ENCODE measurements around the gene ZP1.
A peak's percentile ranks its signal among the peaks of the same experiment; 100 is the strongest.

The ZP1 gene

DNA sequence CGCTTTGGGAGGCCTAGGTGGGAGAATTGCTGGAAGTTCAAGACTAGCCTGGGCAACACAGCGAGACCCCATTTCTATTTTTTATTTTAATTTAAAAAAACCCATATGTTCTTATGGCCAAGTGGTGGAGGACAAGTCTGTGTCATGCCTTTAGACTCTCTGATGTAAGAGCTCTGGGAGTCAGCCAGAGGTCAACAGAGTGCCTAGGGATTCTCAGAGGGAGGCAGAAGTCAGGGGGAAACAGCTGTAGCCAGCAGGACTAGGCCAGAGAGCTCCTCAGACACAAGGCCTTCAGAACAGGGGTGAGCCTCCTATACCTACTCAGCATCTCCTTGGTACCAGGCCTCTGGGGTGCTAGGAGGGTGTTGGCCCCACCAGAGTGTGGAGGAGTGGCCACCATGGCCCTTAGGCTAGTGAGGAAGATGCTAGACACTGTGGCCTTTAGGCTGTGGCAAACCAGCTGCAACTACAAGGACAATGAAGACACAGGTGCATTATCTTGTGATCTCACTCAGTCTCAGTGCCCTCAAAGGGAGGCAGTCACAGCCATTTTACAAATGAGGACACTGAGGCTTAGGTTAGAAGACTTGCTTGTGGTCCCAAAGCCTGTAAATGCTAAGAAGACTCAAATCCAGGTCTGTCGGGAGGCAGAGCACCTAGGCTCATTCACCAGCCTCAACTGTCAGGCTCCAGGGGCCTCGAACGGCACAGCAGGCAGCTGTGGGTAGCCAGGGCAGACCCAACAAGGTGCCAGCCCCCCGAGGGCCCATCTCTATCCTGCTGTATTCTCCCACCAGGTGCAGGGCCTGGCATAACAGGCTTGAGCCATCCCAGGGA, 5.0 kb downstream of the ZP1 start (continued):
- TF ChIP-seq, protein P1, sequence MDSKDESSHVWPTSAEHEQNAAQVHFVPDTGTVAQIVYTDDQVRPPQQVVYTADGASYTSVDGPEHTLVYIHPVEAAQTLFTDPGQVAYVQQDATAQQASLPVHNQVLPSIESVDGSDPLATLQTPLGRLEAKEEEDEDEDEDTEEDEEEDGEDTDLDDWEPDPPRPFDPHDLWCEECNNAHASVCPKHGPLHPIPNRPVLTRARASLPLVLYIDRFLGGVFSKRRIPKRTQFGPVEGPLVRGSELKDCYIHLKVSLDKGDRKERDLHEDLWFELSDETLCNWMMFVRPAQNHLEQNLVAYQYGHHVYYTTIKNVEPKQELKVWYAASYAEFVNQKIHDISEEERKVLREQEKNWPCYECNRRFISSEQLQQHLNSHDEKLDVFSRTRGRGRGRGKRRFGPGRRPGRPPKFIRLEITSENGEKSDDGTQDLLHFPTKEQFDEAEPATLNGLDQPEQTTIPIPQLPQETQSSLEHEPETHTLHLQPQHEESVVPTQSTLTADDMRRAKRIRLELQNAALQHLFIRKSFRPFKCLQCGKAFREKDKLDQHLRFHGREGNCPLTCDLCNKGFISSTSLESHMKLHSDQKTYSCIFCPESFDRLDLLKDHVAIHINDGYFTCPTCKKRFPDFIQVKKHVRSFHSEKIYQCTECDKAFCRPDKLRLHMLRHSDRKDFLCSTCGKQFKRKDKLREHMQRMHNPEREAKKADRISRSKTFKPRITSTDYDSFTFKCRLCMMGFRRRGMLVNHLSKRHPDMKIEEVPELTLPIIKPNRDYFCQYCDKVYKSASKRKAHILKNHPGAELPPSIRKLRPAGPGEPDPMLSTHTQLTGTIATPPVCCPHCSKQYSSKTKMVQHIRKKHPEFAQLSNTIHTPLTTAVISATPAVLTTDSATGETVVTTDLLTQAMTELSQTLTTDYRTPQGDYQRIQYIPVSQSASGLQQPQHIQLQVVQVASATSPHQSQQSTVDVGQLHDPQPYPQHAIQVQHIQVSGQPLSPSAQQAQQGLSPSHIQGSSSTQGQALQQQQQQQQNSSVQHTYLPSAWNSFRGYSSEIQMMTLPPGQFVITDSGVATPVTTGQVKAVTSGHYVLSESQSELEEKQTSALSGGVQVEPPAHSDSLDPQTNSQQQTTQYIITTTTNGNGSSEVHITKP (tag by site-specific recombination; IDR thresholded peaks at IDR 0.05), result no peak

DNA sequence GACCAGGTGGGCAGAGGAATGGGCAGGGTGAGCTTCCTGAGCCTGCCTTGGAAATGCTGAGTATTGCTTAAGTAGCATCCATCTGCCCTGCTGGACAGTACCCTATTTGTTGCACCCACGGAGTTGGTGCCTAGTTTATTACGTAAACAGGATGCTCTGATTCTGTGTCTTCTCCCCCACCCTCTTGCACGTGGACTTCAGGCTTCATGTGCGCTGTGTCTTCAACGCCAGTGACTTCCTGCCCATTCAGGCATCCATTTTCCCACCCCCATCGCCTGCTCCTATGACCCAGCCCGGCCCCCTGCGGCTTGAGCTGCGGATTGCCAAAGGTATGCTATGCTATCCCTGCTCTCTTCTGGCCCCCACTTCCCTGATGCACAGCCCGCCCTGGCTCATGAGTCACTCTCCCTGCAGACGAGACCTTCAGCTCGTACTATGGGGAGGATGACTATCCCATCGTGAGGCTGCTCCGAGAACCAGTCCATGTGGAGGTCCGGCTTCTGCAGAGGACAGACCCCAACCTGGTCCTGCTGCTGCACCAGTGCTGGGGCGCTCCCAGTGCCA, 5.7 kb downstream of the ZP1 start:
- ChIA-PET POLR2A (interaction anchor here (0.7 kb wide), 1 partner anchor 1197 kb away, joined by 4 read pairs; no protein-coding TSS in a partner anchor), CTCF (interaction anchor here (0.7 to 0.9 kb wide), 3 partner anchors 31 to 86 kb away, joined by 3 to 5 read pairs (median 3); no protein-coding TSS in a partner anchor)
- no peak for TF ChIP-seq ZNF248 (tag by site-specific recombination; IDR thresholded peaks at IDR 0.05)
- no peak for TF ChIP-seq IKZF3 (tag by site-specific recombination; IDR thresholded peaks at IDR 0.05)
- TF ChIP-seq ZNF19 (tag by site-specific recombination; IDR thresholded peaks at IDR 0.05; ENCODE audit: low read depth), result no peak
- TF ChIP-seq, protein P2, sequence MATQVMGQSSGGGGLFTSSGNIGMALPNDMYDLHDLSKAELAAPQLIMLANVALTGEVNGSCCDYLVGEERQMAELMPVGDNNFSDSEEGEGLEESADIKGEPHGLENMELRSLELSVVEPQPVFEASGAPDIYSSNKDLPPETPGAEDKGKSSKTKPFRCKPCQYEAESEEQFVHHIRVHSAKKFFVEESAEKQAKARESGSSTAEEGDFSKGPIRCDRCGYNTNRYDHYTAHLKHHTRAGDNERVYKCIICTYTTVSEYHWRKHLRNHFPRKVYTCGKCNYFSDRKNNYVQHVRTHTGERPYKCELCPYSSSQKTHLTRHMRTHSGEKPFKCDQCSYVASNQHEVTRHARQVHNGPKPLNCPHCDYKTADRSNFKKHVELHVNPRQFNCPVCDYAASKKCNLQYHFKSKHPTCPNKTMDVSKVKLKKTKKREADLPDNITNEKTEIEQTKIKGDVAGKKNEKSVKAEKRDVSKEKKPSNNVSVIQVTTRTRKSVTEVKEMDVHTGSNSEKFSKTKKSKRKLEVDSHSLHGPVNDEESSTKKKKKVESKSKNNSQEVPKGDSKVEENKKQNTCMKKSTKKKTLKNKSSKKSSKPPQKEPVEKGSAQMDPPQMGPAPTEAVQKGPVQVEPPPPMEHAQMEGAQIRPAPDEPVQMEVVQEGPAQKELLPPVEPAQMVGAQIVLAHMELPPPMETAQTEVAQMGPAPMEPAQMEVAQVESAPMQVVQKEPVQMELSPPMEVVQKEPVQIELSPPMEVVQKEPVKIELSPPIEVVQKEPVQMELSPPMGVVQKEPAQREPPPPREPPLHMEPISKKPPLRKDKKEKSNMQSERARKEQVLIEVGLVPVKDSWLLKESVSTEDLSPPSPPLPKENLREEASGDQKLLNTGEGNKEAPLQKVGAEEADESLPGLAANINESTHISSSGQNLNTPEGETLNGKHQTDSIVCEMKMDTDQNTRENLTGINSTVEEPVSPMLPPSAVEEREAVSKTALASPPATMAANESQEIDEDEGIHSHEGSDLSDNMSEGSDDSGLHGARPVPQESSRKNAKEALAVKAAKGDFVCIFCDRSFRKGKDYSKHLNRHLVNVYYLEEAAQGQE (tag by site-specific recombination; IDR thresholded peaks at IDR 0.05), result peak; percentile 60
- no peak for TF ChIP-seq ZNF707 (tag by site-specific recombination; IDR thresholded peaks at IDR 0.05)
- Histone ChIP-seq H3K36me3 (ENCODE audit: control insufficient read depth in 2 of 2, insufficient read depth in 1 of 2, low read length in 2 of 2) (peaks cover 0 to 5% of the 10 kb centered on the region in 2 experiments; a peak in 1 of 3 replicates), H3K9me3 (ENCODE audit: control insufficient read depth, insufficient read depth, low read depth, low read length) (no peaks in the 10 kb centered on the region), H3K27ac (ENCODE audit: extremely low read depth, low read depth, low read length) (no peak overlapping the region), H3K4me3 (ENCODE audit: low read depth, low read length) (no peak overlapping the region), H3K4me1 (ENCODE audit: control insufficient read depth, insufficient read depth, low read length) (no peaks in the 10 kb centered on the region)

DNA sequence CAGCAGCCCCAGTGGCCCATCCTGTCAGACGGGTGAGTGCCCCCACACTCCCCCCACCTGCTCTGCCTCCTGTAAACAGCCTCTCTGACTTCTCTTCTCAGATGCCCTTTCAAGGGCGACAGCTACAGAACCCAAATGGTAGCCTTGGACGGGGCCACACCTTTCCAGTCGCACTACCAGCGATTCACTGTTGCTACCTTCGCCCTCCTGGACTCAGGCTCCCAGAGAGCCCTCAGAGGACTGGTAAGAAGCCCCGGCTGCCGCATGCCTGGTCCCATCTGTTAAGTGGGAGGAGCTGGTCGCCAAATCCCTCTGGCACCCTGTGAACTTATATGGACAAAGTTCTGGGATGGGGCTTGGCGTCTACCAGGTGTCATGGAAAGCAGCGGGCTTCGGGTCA, 6.2 kb downstream of the ZP1 start:
- ChIA-PET POLR2A (no interaction called here), CTCF (interaction anchor here (0.9 to 1.1 kb wide), 2 partner anchors 14 to 31 kb away, joined by 3 to 5 read pairs; no protein-coding TSS in a partner anchor)
- TF ChIP-seq ZNF19 (tag by site-specific recombination; IDR thresholded peaks at IDR 0.05; ENCODE audit: low read depth) (no peak), ZNF248 (tag by site-specific recombination; IDR thresholded peaks at IDR 0.05) (no peak), ZNF777 (tag by site-specific recombination; IDR thresholded peaks at IDR 0.05; ENCODE audit: borderline replicate concordance) (no peak), ZNF341 (tag by site-specific recombination; IDR thresholded peaks at IDR 0.05; ENCODE audit: low read depth) (no peak), ZNF623 (tag by site-specific recombination; IDR thresholded peaks at IDR 0.05) (no peak), ZNF350 (tag by site-specific recombination; IDR thresholded peaks at IDR 0.05) (no peak)
- TF ChIP-seq, protein P3, sequence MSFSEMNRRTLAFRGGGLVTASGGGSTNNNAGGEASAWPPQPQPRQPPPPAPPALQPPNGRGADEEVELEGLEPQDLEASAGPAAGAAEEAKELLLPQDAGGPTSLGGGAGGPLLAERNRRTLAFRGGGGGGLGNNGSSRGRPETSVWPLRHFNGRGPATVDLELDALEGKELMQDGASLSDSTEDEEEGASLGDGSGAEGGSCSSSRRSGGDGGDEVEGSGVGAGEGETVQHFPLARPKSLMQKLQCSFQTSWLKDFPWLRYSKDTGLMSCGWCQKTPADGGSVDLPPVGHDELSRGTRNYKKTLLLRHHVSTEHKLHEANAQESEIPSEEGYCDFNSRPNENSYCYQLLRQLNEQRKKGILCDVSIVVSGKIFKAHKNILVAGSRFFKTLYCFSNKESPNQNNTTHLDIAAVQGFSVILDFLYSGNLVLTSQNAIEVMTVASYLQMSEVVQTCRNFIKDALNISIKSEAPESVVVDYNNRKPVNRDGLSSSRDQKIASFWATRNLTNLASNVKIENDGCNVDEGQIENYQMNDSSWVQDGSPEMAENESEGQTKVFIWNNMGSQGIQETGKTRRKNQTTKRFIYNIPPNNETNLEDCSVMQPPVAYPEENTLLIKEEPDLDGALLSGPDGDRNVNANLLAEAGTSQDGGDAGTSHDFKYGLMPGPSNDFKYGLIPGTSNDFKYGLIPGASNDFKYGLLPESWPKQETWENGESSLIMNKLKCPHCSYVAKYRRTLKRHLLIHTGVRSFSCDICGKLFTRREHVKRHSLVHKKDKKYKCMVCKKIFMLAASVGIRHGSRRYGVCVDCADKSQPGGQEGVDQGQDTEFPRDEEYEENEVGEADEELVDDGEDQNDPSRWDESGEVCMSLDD (tag by site-specific recombination; IDR thresholded peaks at IDR 0.05), result no peak
- Histone ChIP-seq H3K4me3 (ENCODE audit: low read depth, low read length) (no peak overlapping the region), H3K4me1 (ENCODE audit: control insufficient read depth, insufficient read depth, low read length) (no peaks in the 10 kb centered on the region), H3K9me3 (ENCODE audit: control insufficient read depth, insufficient read depth, low read depth, low read length) (no peaks in the 10 kb centered on the region), H3K36me3 (ENCODE audit: control insufficient read depth in 2 of 2, insufficient read depth in 1 of 2, low read length in 2 of 2) (peaks cover 0 to 6% of the 10 kb centered on the region in 2 experiments; a peak in 1 of 3 replicates), H3K27ac (ENCODE audit: extremely low read depth, low read depth, low read length) (no peak overlapping the region)

All from HEK293 (cell line).